ENCODE results near the gene HNF4A.

The HNF4A gene

DNA sequence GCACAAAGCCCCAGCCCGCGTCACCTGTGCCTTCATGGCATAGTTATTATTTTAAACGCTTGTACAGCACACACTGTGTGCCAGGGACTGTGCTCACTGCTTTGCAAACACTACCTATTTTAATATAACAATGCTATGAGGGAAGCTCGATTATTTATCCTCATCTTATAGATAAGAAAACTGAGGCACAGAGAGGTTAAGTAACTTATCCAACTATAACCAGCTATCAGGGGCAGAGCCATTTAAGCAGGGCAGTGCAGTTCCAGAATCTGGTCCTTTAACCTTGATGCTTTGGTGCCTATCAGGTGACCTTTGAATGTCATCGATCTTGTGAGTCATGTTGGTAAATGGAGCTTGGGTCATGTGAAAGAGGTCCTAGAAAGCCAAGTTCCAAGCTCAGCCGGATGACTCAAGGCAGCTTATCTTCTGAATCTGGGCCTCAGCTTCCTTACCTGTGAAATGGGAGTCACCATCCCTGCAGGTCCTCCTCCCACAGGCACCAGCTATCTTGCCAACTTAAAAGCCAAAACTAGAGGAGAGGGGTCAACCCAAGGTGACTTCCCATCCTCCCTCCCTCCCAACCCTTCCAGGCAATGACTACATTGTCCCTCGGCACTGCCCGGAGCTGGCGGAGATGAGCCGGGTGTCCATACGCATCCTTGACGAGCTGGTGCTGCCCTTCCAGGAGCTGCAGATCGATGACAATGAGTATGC is 63.8 kb downstream of the HNF4A start:
- H3K79me2 ChIP-seq = no peaks in the 10 kb centered on the region
- no peaks in the 10 kb centered on the region for H3K4me1 ChIP-seq
- no peak overlapping the region for H3K27ac ChIP-seq
- H3K4me2 ChIP-seq (ENCODE audit: low read length) = no peak overlapping the region
- no peaks in the 10 kb centered on the region for H3K27me3 ChIP-seq (ENCODE audit: control insufficient read depth, insufficient read depth, low read length)
- H3K4me3 ChIP-seq (ENCODE audit: low read depth, low read length) = no peak overlapping the region
- H3K9me3 ChIP-seq (ENCODE audit: control insufficient read depth, low read length) = no peaks in the 10 kb centered on the region
- H3K36me3 ChIP-seq (ENCODE audit: control insufficient read depth, insufficient read depth, low read length) = no peaks in the 10 kb centered on the region
- H3K9ac ChIP-seq = no peak overlapping the region
- H2AFZ ChIP-seq = no peak overlapping the region
- TF ChIP-seq, protein P1, sequence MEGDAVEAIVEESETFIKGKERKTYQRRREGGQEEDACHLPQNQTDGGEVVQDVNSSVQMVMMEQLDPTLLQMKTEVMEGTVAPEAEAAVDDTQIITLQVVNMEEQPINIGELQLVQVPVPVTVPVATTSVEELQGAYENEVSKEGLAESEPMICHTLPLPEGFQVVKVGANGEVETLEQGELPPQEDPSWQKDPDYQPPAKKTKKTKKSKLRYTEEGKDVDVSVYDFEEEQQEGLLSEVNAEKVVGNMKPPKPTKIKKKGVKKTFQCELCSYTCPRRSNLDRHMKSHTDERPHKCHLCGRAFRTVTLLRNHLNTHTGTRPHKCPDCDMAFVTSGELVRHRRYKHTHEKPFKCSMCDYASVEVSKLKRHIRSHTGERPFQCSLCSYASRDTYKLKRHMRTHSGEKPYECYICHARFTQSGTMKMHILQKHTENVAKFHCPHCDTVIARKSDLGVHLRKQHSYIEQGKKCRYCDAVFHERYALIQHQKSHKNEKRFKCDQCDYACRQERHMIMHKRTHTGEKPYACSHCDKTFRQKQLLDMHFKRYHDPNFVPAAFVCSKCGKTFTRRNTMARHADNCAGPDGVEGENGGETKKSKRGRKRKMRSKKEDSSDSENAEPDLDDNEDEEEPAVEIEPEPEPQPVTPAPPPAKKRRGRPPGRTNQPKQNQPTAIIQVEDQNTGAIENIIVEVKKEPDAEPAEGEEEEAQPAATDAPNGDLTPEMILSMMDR (IDR thresholded peaks at IDR 0.05) = no peak

DNA sequence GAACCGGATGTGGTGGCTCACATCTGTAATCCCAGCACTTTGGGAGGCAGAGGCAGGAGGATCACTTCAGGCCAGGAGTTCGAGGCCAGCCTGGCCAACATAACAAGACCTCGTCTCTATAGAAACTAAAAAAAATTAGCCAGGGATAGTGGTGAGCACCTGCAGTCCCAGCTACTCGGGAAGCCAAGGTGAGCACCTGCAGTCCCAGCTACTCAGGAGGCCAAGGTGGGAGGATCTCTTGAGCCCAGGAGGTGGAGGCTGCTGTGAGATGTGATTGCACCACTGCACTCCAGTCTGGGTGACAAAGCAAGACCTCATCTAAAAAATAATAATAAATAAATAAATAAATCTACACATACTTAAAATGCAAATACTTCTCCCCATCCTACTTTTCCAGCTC is 65.0 kb downstream of the HNF4A start:
- H3K4me2 ChIP-seq (ENCODE audit: low read length) = no peak overlapping the region
- no peak overlapping the region for H3K4me3 ChIP-seq (ENCODE audit: low read depth, low read length)
- H3K4me1 ChIP-seq = no peaks in the 10 kb centered on the region
- no peak overlapping the region for H3K27ac ChIP-seq
- no peaks in the 10 kb centered on the region for H3K9me3 ChIP-seq (ENCODE audit: control insufficient read depth, low read length)
- TF ChIP-seq, protein P1 (IDR thresholded peaks at IDR 0.05) = no peak
- no peaks in the 10 kb centered on the region for H3K36me3 ChIP-seq (ENCODE audit: control insufficient read depth, insufficient read depth, low read length)
- H2AFZ ChIP-seq = no peak overlapping the region
- no peak overlapping the region for H3K9ac ChIP-seq
- no peaks in the 10 kb centered on the region for H3K79me2 ChIP-seq
- H3K27me3 ChIP-seq (ENCODE audit: control insufficient read depth, insufficient read depth, low read length) = no peaks in the 10 kb centered on the region

DNA sequence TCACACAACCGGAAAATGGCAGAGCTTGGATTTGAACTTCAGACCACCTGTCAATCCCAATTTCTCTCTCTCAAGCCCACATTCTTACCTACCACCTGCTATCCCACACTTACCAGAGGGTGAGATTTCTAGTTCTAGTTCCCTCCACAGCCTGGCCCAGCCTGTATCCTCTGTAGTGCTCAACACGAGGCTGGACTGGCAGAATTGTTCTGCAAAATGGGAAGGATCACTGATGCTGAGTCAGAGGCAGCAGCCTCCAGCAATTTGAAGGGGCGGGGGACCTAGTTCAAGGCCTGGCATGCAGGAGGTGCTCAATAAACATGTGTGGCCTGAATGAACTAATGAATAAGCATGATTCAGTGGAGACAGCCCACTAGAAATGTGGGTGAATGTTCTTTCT is 66.6 kb downstream of the HNF4A start:
- H2AFZ ChIP-seq = no peak overlapping the region

DNA sequence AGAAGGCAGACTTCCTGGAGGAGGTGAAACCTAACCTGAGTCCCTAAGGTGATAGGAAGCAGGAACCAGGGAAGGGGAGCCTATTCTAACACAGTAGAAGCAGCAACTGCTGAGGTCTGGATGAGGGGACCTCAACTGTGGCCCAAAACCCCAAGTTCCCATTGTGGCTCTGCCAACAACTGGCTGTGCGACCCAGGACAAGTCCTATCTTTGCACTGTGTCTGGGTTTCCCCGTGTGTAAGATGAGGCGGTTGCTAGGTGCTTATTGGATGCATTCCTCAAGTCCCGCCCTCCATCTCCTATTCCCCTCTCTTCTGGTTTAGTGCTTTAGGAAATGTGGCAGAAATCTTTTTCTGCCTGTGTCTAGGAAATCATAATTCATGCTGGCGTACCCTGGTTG is 68.0 kb downstream of the HNF4A start:
- no peaks in the 10 kb centered on the region for H3K27me3 ChIP-seq (ENCODE audit: control insufficient read depth, insufficient read depth, low read length)
- TF ChIP-seq, protein P1 (IDR thresholded peaks at IDR 0.05) = no peak
- H3K4me3 ChIP-seq (ENCODE audit: low read depth, low read length) = no peak overlapping the region
- no peak overlapping the region for H3K27ac ChIP-seq
- H3K79me2 ChIP-seq = no peaks in the 10 kb centered on the region
- H3K4me1 ChIP-seq = no peaks in the 10 kb centered on the region
- no peak overlapping the region for H3K9ac ChIP-seq
- no peak overlapping the region for H3K4me2 ChIP-seq (ENCODE audit: low read length)
- no peaks in the 10 kb centered on the region for H3K9me3 ChIP-seq (ENCODE audit: control insufficient read depth, low read length)
- no peak overlapping the region for H2AFZ ChIP-seq
- H3K36me3 ChIP-seq (ENCODE audit: control insufficient read depth, insufficient read depth, low read length) = no peaks in the 10 kb centered on the region

More for the DNA sequence above, 66.6 kb downstream of the HNF4A start:
- Histone ChIP-seq H3K27ac (no peak overlapping the region), H3K9me3 (ENCODE audit: control insufficient read depth, low read length) (no peaks in the 10 kb centered on the region), H3K27me3 (ENCODE audit: control insufficient read depth, insufficient read depth, low read length) (no peaks in the 10 kb centered on the region), H3K36me3 (ENCODE audit: control insufficient read depth, insufficient read depth, low read length) (no peaks in the 10 kb centered on the region), H3K4me1 (no peaks in the 10 kb centered on the region), H3K4me2 (ENCODE audit: low read length) (no peak overlapping the region), H3K9ac (no peak overlapping the region), H3K4me3 (ENCODE audit: low read depth, low read length) (no peak overlapping the region), H3K79me2 (no peaks in the 10 kb centered on the region)
- TF ChIP-seq, protein P1 (IDR thresholded peaks at IDR 0.05) = no peak

DNA sequence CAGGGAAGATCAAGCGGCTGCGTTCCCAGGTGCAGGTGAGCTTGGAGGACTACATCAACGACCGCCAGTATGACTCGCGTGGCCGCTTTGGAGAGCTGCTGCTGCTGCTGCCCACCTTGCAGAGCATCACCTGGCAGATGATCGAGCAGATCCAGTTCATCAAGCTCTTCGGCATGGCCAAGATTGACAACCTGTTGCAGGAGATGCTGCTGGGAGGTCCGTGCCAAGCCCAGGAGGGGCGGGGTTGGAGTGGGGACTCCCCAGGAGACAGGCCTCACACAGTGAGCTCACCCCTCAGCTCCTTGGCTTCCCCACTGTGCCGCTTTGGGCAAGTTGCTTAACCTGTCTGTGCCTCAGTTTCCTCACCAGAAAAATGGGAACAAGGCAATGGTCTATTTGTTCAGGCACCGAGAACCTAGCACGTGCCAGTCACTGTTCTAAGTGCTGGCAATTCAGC is 68.6 kb downstream of the HNF4A start:
- TF ChIP-seq, protein P1 (IDR thresholded peaks at IDR 0.05) = no peak
- no peak overlapping the region for H3K4me3 ChIP-seq (ENCODE audit: low read depth, low read length)
- no peaks in the 10 kb centered on the region for H3K27me3 ChIP-seq (ENCODE audit: control insufficient read depth, insufficient read depth, low read length)
- no peaks in the 10 kb centered on the region for H3K36me3 ChIP-seq (ENCODE audit: control insufficient read depth, insufficient read depth, low read length)
- no peak overlapping the region for H3K27ac ChIP-seq
- no peaks in the 10 kb centered on the region for H3K79me2 ChIP-seq
- H2AFZ ChIP-seq = no peak overlapping the region
- H3K9ac ChIP-seq = no peak overlapping the region
- H3K4me2 ChIP-seq (ENCODE audit: low read length) = no peak overlapping the region
- H3K4me1 ChIP-seq = no peaks in the 10 kb centered on the region
- H3K9me3 ChIP-seq (ENCODE audit: control insufficient read depth, low read length) = no peaks in the 10 kb centered on the region
